GM12865 (cell line): Measurements from ENCODE around the gene ZCCHC12.

ENCODE experiments used
- DNase-seq: peaks from one replicate; pipeline ENCODE4 v3.0.0; 2010; ENCODE audit warnings: low read depth
- H3K4me3 ChIP-seq: 2 replicates; pipeline ENCODE4 v1.5.1; 2011; ENCODE audit warnings: mild to moderate bottlenecking, low read depth, low read length, control low read depth
- TF ChIP-seq, protein P1 (sequence below): IDR thresholded peaks from 2 replicates; pipeline ENCODE4 v1.5.1; 2011; ENCODE audit warnings: low read length, control low read depth, low read depth, inconsistent platforms; ENCODE audit not compliant: insufficient read depth; ENCODE audit errors: missing control alignments

ZCCHC12 gene

DNA sequence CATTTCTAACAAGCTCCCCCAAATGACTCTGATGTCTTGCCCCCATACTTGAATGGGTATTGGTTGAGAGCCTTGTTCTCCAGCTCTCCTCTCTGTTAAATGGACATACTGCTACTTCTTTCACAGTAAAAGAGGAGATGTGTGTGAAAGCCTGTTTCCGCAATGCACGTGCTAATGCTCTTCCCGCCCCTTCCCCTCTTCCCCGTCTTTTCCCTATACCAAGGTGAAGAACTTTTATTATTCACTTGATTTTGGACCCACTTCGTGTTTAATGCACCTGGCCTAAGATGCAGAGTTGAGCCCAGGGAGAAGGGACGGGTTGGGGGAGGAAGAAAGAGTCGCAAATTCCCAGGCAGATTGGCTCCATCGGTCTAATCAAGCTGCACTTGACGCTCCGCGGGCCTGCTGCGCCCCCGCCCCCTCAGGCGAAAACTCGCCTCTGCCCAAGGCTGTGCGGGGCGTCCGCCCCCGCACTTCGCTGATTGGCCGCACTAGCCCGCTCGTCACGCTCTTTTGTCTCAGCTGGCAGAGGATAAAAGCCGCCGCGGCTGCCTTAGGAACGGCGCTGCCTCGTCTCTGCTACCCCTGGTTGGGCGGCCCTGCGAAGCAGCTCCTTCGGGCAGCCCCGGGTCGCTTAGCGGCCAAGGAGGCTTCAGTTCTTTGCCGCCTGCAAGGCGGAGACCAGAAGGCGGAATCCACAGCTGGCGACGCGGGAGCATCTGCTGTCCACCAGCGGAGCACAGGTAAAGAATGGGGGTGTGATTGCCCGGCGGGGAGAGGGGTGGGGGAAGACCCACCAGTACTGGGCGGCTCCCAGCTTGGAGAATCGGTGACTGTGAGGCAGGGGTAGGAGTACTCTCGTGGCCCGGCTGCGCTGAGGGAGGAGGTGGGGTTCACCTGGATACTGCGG, at the start of gene ZCCHC12:
Gene ZCCHC12 (plus strand): TSS at position 562 of the 910 bp plus-strand sequence. CDS start 1,421 bp downstream, outside the sequence.
- no peak within 1 kb of the TSS for H3K4me3 ChIP-seq
- DNase-seq: peak; percentile 7
- TF ChIP-seq, protein P1, sequence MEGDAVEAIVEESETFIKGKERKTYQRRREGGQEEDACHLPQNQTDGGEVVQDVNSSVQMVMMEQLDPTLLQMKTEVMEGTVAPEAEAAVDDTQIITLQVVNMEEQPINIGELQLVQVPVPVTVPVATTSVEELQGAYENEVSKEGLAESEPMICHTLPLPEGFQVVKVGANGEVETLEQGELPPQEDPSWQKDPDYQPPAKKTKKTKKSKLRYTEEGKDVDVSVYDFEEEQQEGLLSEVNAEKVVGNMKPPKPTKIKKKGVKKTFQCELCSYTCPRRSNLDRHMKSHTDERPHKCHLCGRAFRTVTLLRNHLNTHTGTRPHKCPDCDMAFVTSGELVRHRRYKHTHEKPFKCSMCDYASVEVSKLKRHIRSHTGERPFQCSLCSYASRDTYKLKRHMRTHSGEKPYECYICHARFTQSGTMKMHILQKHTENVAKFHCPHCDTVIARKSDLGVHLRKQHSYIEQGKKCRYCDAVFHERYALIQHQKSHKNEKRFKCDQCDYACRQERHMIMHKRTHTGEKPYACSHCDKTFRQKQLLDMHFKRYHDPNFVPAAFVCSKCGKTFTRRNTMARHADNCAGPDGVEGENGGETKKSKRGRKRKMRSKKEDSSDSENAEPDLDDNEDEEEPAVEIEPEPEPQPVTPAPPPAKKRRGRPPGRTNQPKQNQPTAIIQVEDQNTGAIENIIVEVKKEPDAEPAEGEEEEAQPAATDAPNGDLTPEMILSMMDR: no peak

DNA sequence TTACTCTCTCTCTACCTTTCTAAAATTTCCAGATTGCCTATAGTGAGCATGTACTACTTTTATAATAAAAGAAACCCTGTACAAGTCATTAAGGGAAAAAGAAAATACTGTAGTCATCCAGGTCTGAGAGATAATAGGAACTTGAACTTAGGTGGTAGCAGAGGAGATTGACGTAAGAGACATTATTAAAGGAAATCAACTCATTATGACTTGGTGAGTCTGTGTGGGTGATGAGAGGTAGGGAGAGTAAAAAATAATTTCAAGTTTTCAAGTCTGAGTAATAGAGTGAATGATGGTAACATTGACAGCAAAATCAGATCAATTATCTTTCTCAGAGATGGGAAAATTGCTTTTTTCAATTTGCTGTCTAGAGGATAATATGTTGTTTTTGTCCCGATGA, 44.0 kb upstream of the ZCCHC12 start:
- TF ChIP-seq, protein P1: no peak
- no peak for DNase-seq
- no peak overlapping the region for H3K4me3 ChIP-seq

DNA sequence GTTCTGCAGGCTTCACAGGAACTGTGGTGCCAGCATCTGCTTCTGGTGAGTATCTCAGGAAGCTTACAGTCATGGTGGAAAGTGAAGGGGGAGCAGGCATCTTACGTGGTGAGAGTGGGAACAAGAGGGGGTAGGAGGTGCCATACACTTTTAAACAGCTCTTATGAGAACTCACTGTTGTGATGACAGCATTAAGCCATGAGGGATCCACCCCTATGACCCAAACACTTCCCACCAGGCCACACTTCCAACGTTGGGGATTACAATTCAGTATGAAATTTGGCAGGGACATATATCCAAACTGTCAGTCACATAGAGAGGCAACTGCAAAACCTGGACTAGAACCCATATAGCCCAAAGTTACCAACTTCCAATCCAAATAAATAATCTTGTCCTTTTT, 43.1 kb upstream of the ZCCHC12 start:
- TF ChIP-seq, protein P1: no peak
- no peak overlapping the region for H3K4me3 ChIP-seq
- DNase-seq: no peak

DNA sequence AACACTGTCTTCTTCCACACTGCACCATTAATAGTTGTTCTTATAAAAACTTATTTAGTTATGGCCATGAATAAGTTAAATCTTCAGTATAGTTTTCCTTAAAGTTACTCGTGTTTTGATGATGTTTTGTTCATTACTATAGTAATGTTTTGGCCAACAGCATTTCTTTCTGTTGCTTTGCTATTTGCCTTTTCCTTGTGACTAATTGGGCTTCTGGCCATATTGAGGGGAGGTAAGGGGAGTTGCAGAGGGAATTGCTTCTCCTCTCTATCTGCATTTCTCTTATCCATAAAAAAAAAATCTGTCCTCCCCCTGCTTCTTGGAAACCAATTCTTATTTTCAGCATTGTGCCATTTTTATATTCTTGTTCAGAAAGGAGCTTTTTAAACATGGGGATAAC, 42.7 kb upstream of the ZCCHC12 start:
- TF ChIP-seq, protein P1: no peak
- no peak overlapping the region for H3K4me3 ChIP-seq
- no peak for DNase-seq

DNA sequence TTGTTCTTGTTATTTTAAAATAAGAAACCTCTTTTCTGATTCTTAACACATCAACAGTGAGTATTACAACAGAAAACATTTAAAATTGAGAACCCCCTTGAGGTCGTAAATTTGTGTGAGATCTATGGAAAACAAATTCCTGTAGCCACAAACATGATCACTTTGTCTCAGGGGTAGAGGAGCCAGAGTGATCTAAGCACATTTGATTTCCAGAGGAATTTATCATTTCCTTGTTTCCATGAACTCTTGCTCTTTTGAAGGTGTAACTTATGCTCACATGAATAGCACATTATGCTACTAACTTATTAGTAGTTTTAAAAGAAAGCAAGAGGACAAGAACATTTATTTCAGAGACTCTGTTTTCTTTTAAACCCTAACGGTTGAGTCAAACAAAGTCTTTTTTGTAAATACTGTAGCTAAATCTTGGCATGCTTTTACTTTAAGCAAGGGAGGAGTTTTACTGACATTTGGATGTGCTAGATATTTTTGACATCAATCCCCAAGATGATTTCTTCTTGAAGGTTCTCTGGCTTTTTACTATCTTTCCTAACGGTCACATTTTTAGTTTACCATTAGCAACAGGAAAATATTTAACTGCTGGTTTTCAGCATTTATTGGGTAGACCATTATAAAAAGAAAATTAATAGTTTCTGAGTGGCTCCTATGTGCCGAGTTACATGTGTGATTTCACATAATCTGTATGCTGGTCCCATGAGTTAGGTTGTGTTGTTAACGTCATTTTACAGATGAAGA, 27.9 kb upstream of the ZCCHC12 start:
- no peak for DNase-seq
- TF ChIP-seq, protein P1: no peak
- no peak overlapping the region for H3K4me3 ChIP-seq

DNA sequence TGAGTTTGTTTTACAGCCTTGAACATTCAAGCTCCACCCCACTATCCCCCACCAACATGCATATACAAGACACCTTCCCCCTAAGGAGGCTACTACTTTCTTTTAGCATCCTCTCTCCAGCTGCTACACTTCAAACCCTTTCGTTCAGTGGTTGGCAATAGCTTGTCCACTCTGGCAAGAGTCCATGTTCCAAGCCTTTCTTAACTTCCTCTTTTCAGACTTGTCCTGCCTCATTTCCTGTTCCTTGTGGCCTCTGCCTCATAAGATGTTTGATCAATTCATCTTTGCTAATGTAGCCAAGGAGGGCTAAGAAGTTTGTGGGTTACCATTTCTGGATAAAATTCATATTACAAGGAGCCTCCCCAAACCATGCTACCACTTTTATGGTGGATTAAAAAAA, 20.8 kb upstream of the ZCCHC12 start:
- TF ChIP-seq, protein P1: no peak
- DNase-seq: no peak

More for the DNA sequence above, 20.8 kb upstream of the ZCCHC12 start:
- H3K4me3 ChIP-seq: no peak overlapping the region
